Epithelial cell of proximal tubule (primary cell): ENCODE results near the gene SORL1. TPM values are rescaled to one million over a fixed set of nuclear protein-coding genes. Genes with fewer than 3 reads are reported as not detected.

ENCODE experiments used
- DNase-seq: peaks from one replicate; pipeline ENCODE4 v3.0.0-alpha.2; 2011; ENCODE audit warnings: low read depth
- H3K4me3 ChIP-seq: 2 replicates; pipeline ENCODE4 v1.5.1; 2011; ENCODE audit warnings: low read depth, mild to moderate bottlenecking, low read length
- CTCF ChIP-seq: conservative IDR thresholded peaks from 2 replicates; pipeline ENCODE4 v1.5.1; 2012; ENCODE audit warnings: low read depth, mild to moderate bottlenecking, low read length
- total RNA-seq: library from RNA; depleted of rRNA; stranded (reverse); fragments of >200 nt; gene quantifications from 2 replicates; pipeline ENCODE4 v1.2.3, GENCODE V29; 2015

The SORL1 gene
- total RNA-seq, 1 donor from 2014 or later = 7.8 TPM

GRCh38 chr11:121514432-121515334, 62.6 kb downstream of the SORL1 start:
- H3K4me3 ChIP-seq = no peak overlapping the region
- DNase-seq = no peak
- no peak for TF ChIP-seq CTCF

DNA sequence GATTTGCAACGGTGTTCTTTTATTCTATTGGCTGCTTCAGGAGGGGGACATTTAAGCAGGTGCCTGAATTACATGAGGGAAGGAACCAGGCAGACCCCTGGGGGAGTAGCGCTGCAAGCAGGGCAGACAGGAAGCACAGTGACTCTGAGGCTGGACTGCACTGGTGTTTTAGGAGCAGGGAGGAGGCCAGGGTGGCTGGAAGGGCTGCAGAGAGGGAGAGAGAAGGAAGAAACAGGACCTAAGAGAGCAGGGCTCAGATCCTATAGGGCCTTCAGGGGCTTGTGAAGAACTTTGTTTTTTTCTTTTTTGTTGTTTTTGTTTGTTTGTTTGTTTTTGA, 63.2 kb downstream of the SORL1 start:
- TF ChIP-seq CTCF = no peak
- no peak for DNase-seq
- H3K4me3 ChIP-seq = no peak overlapping the region

DNA sequence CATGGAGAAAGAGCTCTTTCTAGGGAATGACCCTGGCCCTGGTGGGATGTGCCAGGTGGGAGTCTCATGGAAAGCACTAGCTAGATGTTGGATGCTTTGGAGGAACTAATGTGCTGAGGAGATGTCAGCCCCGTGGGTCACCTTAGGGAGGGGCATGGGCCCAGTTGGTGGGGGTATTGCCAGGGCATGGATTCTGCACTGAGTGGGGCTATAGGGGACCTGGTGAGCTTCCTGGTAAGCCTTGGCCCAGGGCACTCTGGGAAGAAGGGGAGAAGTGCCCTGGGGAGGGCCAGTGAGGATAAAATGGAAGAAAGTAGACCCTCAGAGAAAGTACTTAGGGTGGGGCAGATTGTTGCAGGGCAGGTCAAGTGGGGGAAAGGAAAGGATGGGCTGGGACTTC, 65.9 kb downstream of the SORL1 start:
- no peak for TF ChIP-seq CTCF
- H3K4me3 ChIP-seq = no peak overlapping the region
- no peak for DNase-seq

DNA sequence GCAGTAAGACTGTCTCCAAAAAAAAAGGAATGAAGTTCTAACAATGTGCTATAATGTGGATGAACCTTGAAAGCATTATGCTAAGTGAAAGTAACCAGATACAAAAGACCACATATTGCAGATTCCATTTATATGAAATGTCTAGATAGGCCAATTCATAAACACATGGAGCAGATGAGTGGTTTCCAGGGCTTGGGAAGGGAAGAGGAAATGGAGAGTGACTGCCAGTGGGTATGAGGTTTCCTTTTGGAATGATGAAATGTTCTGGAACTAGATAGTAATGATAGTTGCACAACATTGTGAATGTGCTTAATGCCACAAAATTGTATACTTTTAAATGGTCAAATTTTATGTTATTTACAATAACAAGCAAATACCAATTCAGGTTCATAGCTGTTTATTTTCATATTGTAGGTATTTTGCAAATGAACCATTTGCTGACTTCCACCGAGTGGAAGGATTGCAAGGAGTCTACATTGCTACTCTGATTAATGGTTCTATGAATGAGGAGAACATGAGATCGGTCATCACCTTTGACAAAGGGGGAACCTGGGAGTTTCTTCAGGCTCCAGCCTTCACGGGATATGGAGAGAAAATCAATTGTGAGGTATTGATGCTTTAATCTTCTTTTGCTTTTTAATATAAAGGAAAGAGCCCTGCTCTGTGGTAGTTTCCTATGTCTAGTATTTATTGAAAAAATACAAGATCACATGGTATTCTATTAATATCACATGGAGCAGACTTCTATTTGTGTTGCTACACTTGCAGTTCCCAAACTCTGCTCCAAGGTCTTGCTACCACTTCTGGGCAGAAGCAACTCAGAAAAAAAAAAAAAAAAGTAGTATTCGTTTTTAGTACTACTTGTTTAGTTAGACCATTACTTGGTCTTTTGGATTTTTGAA, 68.4 kb downstream of the SORL1 start:
- no peak for TF ChIP-seq CTCF
- no peak overlapping the region for H3K4me3 ChIP-seq
- DNase-seq = no peak

DNA sequence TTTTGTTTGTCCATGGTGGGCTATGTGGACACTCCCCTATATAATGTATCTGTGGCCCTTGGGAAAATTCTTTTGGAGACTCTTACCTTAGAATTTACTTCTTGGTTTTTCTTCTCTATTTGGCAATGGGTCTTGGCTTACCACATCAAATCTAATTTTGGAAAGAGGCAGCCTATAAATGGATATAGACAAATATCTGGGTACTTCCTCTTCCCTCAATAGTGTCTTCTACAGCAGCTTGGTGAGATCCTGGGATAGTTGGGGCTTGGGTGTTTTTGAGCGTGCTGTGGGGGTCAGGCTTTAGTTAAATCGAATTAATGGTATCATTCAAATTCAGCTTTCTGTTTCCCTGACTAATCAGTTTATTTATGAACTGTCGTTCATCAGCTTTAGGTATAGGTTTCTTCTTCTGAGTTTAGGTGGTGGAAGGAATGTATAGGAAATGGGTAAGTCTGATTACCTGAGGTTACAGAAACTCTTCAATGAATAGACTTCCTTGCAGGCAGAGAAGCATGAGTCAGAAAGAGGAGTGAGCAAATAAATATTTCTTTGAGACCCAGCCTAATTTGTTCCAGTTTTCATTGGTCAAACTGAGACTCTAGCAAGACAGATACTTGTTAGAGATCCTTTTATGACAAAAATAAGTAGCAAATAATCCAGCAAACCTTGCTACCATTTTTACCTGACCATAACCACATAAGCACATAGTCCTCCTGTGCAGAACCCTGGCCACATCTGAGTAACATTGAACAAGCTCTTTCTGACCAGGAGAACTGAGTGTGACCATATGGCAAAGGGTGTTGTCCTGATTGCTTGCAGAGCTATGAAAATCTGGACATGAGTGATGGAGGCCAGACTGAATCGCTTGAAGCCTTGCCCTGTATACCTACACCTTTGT, 69.3 kb downstream of the SORL1 start:
- no peak for DNase-seq
- no peak overlapping the region for H3K4me3 ChIP-seq
- TF ChIP-seq CTCF = no peak
